Hematopoietic multipotent progenitor cell (in vitro differentiated cells): Measurements from ENCODE around the gene DOCK4. TPM values are rescaled to one million over a fixed set of nuclear protein-coding genes. Genes with fewer than 3 reads are reported as not detected.

Experiments
- DNase-seq, 3 donors: peaks; one replicate each; pipeline ENCODE4 v3.0.0-alpha.2; 2011 to 2015; ENCODE audit warnings: low read depth in 2 of 3, low spot score in 2 of 3
- total RNA-seq: library from RNA; depleted of rRNA; stranded (reverse); fragments of >200 nt; gene quantifications from one replicate; pipeline ENCODE4 v1.2.3, GENCODE V29; 2012

Gene DOCK4
- total RNA-seq, 1 donor, result 2.4 TPM

DNA sequence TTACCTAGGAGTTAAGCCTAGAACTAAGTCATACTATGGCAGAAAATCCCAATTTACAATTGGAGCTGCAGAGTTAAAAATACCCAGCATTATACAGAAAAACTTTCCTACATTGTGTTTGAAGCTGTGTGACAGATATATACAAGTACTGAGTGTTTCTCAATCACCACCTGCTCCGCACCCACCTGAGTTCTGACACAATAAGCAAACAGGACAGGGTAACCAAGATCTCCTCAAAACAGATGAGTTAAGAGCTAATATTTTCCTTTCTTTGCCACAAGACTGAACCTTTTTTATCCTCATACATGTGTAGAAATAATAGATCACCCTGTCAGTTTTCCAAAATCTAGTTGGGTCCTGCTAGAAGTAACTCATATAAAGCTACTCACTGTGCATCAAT, 186.3 kb downstream of the DOCK4 start:
- no peak for DNase-seq

DNA sequence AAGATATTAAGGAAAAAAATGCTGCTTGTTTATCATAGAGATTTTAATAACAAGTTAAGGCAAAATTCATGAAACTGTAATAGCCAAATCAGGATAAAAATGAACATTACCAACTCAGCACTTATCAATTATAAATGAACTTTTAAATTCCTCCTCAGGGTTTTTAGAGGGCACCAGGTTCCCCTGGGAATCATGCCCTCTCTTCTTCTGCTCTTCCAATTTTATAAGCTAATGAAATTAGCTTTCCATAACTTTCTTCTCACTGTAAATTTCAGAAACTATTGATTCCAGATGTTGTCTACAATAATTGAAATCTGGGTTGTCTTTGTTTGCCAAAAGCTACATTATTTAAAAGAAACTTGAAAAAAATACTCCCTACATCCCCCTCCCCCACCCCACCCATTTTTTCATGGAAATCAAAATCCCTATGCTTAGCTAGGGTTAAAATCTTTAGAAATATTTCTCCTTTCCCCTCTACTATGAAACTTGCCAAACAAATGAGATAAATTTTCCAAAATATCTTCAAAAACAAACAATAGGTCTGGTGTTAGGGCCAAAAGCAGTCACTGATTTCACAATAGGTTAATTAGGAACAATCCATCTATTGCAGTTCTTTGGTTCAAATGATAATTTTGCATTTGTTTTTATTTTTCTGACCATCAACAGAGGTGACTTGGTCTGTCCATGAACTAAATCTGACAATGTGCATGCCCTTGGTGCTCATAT, 187.7 kb downstream of the DOCK4 start:
- DNase-seq, result no peak

DNA sequence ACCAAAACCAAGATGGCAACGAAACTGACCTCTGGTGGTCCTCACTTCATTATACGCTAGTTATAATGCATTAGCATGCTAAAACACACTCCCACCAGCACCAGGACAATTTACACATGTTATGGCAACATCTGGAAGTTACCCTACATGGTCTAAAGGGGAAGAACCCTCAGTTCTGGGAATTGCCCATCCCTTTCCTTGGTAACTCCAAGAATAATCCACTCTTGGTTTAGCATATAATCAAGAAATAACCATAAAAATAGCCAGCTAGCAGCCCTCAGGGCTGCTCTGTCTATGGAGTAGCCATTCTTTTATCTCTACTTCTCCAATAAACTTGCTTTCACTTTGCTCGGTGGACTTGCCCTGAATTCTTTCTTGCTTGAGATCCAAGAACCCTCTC, 191.1 kb downstream of the DOCK4 start:
- DNase-seq, result no peak

DNA sequence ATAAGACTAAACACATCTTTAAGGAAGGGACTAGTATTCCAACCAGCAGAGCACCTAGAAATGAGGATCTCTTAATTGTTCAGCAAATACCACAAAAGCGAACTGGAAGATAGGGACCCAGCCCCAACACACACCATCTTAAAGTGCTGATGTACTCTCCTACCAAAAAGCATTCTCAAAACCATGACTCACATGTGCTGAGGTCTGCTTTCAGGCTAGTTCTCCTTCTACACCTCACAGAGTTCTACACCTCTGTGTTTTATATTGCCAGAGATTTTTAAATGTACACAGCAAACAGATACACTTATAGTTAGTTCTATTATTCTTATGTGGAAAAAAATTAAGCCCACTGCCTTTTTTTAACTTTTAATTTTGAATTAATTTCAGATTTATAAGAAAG, 191.9 kb downstream of the DOCK4 start:
- DNase-seq, result no peak

DNA sequence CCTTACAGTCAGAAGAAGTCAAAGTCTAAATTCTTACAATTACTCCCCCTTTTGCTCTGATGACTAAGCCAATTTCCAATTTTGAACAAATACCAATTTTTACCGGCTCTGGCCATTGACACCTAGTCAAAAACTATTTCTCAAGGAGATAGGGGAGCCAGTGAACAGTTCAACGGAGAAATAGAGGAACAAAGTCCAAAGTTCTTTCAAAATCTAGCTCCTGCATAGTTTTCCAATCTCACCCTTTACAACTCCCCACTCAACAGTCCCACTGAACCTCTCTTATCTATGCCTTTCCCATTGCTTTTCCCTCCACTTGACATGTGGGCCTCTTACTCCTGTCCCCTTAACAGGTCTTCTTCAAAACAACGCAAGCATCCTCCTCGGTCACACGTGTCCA, 192.9 kb downstream of the DOCK4 start:
- no peak for DNase-seq

DNA sequence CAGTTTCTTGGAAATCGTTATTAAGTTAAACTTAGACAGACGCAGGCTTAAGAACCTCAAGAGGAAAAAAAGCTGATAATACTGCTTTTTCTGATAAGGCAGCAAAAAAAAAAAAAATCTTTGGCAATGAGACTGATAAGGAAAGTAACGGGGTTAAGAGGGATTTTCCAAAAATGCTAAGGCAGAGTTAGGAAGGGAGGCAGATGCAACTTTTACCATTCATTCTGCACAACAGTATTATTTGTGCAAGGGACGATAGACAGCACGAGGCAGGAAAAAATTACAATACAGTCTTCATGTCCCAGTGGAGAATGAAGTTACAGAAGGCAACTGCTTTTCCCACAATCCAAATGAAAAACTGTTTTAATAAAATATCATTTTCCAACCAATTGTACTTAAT, 194.0 kb downstream of the DOCK4 start:
- DNase-seq, result no peak

DNA sequence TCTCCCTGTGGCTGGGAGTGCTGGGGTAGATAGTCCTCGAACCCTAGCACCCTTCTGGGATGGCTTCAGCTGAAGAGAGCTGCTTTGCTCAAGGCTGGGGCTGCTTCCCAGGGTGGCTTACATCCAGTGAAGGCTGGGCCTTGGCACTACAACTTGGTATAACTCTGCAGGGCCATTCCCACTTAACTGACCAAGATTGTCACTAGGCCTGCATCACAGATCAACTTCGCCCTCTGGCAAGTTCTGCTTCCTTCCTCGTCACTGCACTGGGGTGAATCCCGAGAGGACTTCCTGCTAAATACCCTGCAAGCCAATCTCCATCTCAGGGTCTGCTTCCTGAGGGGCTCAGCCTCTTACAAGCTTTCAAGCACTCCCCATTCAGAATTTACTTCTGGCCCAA, 195.2 kb downstream of the DOCK4 start:
- no peak for DNase-seq

DNA sequence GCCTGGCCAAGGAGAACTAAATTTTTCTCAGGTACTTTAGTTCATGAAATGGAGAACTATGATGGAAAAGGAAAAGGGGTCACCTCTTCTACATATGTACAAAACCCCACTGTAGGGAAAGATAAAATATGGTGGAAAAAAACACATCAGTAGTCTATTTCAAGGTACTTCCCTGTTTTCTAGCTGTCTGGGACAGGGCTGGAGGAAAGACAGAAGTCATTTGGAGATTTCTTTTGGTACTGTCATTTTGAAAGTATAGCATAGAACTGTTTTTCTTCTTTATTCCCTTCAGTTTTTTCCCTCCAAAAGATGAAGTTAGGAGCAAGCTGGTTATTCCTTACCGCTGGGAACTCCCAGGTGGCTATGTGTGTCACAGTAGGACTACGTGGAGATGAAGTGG, 196.1 kb downstream of the DOCK4 start:
- no peak for DNase-seq

DNA sequence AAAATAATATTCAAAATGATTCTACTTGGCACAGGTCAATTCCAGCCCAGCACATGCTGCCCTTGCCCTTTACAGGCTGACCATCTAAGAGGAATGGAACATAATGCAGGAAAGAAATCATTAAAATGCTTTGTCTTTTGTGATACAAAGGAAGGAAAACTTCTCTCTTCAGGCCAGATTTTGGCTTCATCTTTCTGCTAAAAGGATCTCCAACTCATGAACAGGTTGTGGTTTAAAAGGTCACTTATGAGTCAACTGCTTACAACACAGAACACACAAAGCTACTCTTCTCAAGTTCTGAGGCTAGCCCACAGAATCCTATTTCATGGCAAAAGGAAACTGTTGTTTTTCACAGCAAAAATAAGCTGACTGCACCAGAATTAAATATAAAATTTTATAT, 197.1 kb downstream of the DOCK4 start:
- DNase-seq, result no peak

DNA sequence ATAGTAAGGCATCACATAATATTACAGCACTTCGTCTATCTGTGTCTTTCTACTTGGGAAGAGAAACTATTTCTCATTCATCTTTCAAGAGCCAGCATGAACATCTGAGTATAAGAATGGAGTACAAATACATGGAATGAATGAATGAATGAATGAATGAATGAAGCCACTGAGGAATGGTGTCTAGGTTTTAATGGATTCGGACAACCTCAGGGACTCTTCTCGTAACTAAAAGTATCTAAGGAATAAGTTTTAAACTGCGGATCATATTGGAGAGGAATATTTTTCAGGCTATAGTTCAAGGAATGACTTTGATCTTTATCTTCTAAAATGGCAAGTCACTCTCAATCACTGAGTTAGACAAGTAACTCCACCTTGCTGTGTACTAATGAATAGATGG, 199.0 kb downstream of the DOCK4 start:
- no peak for DNase-seq

DNA sequence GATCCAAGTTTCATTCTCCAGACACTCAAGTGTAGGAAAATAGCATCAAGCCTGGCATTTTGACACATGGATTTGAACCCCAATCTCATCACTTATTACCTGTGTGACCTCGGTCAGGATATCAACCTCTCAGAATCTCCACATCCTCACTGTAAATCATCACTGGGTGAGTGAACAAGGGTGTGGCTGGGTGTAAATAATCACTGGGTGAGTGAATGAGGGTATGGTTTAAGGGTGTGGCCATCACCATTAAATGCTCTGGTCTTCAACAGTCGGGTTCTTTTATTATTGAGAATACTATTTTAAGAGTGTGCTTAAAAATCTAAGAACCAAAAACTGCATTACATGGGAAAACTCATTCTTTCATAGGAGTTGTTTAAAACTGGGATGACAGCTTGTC, 200.1 kb downstream of the DOCK4 start:
- no peak for DNase-seq

DNA sequence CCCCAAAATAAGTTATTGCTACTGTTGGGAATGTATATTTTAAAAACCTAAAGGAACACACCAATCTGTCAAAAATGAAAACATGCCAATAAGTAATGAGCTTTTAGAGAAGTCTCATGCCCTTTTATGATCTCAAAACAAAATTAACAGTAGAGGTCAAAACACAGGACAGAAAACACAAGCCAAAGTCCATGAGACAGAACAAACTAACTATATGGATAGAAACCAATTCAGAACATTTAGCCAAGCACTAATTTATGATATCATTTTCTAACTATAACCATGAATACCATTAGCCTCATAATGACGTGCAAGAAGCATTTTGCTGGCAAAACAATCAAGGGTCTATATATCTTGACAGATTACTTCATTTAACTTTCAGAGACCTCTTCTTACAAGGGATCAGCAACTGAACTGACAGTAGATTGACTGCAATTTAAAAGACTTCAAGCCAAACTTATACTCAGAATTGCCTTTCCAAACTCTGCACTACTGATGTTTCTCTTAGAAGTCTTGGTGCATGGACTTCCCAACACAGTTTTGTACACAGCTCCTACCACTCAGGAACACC, 200.9 kb downstream of the DOCK4 start:
- no peak for DNase-seq

DNA sequence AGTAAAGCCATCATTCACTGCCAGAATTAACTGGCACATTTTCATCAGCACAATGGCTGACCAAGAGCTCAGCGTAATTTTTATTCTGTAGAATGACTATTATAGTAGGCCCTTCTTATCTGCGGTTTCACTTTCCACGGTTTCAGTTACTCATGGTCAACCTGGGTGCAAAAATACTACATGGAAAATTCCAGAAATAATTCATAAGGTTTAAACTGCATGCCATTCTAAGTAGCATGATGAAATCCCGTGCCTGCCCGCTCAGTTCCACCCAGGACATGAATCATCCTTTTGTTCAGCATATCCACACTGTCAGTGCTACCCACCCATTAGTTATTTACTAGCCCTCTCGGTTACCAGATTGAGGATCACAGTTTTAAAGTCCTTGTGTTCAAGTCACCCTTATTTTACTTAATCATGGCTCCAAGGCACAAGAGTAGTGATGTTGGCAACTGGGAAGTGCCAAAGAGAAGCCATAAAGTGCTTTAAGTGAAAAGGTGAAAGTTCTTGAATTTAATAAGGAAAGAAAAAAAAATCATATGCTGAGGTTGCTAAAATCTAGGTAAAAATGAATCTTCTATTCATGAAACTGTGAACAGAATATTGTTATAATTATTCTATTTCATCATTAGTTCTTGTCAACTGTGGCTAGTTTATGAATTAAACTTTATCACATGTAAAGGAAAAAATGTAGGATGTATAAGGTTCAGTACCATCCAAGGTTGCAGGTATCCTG, 204.9 kb downstream of the DOCK4 start:
- DNase-seq, result no peak

DNA sequence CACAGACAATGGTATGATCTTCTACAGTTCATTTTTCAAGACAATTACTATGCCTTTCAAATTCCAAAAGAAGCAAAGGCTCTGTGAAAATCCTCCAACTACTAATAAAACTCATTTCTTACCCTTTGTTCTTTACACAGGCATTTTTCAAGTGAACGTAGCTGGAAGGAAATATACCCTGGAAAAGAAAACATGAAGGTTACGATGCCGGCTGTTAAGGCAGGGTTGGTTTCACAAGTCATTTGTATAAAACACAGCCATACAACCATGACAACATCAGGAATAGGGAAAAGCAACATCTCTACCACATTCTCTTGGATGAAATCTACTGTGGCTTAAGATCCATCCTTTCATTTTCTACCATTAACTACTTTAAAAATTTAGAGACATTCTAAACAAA, 207.9 kb downstream of the DOCK4 start:
- DNase-seq, result no peak

DNA sequence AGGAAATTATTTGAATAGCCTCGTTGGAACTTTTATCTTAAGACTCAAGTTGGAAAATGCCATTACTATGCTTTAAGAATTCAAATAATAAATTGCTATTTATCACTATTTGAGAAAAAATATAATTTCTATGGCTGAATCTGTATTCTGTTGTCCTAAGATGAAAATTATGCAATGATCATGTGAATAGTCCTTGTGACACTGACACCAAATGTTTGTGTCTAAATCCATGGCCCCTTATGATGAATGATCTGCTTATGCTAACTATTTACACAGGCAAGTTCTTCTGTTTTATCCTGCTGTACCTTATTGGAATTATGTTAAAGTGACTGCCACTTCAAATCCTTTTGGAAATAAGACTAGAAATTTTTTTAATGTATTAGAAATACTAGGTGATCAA, 208.7 kb downstream of the DOCK4 start:
- DNase-seq, result no peak

DNA sequence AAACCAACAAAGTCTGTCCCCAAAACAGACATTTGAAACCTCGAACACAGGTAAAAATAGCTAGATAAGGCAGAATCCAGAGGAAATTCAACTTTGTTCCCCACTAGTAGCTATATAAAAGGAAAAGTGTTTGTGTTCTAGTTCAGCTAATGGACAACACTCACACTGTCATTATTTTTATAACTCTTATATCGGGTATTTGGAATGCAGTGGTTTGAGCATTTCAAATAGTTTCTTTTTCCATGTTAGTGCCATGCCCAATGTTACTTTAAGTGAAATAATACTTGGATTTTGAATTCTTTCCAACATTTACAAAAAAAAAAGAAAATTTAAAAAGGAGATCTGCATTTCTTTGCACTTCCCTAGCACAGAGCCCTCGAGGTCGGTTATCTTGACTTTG, 213.6 kb downstream of the DOCK4 start:
- no peak for DNase-seq

DNA sequence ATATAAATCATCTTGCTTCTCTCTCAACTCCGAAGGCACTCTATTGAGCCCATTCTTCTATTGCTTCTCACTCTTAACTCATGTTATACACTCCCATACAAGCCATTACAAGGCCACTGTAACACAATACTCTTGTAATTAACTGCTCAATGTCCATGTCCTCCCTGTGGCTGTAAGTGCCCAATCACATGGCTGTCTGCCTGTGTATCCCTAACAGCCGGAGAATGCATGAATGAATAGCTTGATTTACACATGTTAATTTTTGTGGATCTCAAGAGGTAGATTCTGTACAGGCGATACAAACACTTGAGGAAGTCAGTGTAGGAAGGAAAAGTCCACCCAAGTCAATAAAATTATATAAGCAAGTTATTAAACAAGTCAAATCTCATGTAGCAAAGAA, 215.6 kb downstream of the DOCK4 start:
- DNase-seq, result no peak

DNA sequence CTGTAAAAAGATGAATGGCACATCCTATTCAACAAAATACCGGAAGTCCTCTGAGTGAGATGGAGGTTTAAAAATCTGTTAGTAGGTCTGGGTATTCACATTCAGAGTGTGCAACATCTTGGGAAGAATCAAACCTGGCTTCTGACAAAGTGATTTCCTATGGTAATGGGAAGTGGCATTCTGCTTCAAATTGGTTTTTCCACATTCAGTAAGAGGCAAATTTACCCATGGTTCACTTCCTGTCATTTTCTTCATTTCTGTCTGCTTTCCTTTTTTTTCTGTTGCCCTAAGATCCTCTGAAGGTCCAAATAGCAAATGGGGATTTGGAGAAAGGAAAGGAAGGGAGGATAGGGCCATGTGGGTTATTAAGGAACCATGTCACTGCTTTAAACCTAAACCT, 218.3 kb downstream of the DOCK4 start:
- DNase-seq, result no peak

DNA sequence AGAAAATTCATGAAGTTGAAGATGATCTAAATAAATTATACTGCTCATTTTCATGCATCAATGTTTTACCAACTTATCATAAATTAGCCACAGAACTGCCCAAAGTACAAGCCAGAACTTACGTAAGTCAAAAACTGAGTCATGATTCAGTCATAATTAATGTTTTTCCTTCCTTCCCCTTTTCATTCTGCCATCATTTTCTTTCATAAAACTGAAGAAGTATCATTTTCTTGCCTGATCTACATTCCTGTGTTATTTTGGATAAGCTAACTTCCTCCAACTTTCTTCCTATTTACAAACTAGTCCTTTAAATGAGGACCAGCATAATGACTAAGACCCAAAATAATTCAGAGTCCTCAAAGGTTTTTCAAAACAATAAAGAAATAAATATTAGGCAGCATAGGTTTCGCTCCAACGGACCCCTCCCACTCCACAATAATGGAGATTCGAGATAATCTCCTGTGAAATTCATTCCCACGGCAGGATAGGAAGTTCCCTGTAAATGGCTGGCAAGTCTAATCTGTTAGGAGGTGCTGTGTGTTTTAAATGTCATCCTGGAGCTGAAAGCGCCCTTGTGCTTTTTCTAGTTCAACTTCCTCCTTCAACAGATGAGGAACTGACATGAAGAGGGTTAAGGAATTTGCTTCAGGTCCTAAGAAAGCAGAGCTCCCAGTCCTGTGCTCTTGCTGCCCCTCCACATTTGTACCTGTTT, 218.9 kb downstream of the DOCK4 start:
- DNase-seq, result peak in 2 of 3 donors; percentile 64 to 80

DNA sequence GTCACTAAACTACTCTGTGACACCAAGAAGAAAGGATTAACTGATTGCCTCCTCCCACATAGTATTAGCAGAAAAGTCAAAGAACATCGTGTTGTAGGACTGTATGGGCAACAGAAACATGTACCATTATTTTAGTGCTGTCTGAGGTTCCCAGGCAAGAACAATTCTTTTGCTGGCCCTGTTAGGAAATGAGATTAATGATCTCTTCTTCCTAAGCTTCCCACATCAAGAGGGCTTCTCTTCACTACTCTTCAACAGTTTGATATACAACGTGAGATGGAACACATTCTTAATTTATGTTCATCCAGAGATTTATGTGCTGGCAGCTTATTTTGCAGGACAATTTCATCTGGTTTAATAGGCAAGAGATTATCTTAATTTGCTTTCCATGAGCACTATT, 219.6 kb downstream of the DOCK4 start:
- DNase-seq, result no peak

DNA sequence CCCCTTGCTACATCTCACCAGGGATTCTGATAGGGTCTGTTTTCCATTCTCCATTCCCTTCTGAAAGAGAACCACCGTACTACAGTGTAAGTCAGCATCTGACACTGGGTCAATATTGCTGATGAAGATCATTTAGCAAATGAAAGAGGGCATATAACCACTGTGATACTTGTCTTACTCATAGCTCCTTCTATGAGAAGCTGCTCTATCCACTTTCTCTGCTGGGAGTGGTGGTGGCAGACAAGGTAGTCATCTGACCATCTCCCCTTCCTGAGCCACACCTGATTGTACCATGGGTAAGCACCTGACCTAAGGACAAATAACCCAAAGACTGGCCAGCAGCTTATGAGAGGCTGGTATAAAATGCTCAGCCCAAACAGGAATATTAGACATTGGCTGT, 220.4 kb downstream of the DOCK4 start:
- no peak for DNase-seq

DNA sequence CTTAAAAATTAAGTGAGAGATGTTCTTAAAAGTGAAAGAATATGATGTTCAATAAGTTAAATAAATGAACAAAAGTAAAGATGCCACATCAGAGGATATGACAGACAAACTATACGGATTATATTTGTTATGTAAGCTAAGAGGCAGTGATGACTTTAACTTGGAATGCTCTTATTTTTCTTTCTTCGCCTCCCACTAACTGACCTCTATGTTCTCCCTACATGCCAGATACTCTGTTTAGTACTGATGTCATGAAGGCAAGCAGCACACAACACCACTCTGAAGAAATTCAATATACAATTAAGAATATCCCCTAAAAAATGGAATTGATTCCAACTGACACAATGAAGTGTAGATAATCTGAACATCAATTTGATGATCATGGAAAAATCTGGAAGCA, 223.4 kb downstream of the DOCK4 start:
- no peak for DNase-seq
